Thoracic aorta (tissue), 2 donors: Measurements from ENCODE around the gene C6orf62. TPM values are rescaled to one million over a fixed set of nuclear protein-coding genes. Genes with fewer than 3 reads are reported as not detected.

ENCODE experiments used
- ATAC-seq: fragments of 150-250 bp; one replicate; pipeline ENCODE4 v1.8.0; 2017; ENCODE audit warnings: low read depth; ENCODE audit not compliant: insufficient number of reproducible peaks, low FRiP score
- DNase-seq: peaks from one replicate; pipeline ENCODE4 v3.0.0-alpha.2; 2020; ENCODE audit warnings: low spot score
- H3K27ac ChIP-seq, 2 donors: fragments of 200-600 bp; sonication (generic); 1 replicate in 1 of 2; 2 replicates in 1 of 2; pipeline ENCODE4 v1.5.1; 2016; ENCODE audit warnings: mild to moderate bottlenecking in 2 of 2, moderate library complexity in 2 of 2
- H3K27me3 ChIP-seq: fragments of 200-600 bp; sonication (generic); replicated peaks from 2 replicates; pipeline ENCODE4 v1.6.0; 2016; ENCODE audit warnings: mild to moderate bottlenecking; ENCODE audit not compliant: insufficient read depth
- H3K36me3 ChIP-seq: fragments of 200-600 bp; sonication (generic); one replicate; pipeline ENCODE4 v1.5.1; 2016
- H3K4me1 ChIP-seq, 2 donors: fragments of 200-600 bp; sonication (generic); 1 replicate in 1 of 2; 2 replicates in 1 of 2; pipeline versions ENCODE4 v1.5.1 to v1.6.0; 2016; ENCODE audit warnings: low read depth in 2 of 2, mild to moderate bottlenecking in 1 of 2; ENCODE audit not compliant: control insufficient read depth in 1 of 2
- H3K4me3 ChIP-seq: fragments of 200-600 bp; sonication (generic); 2 replicates; pipeline ENCODE4 v1.5.1; 2016; ENCODE audit warnings: mild to moderate bottlenecking
- H3K9me3 ChIP-seq: fragments of 200-600 bp; sonication (generic); 2 replicates; pipeline ENCODE4 v1.5.1; 2016
- CTCF ChIP-seq: fragments of 200-600 bp; sonication (generic); IDR thresholded peaks from one replicate; pipeline ENCODE4 v1.5.1; 2019; ENCODE audit warnings: antibody characterized with exemption
- total RNA-seq, 2 donors: library from RNA; depleted of rRNA; stranded (reverse); fragments of >200 nt; gene quantifications; one replicate each; pipeline versions ENCODE4 v1.1.0 to v1.2.3, GENCODE V29; 2016

The C6orf62 gene
- total RNA-seq, 2 donors from 2014 or later: 37.6 to 72.2 TPM

GRCh38 chr6:24658573-24659560 lies 60.1 kb downstream of the C6orf62 start:
- TF ChIP-seq CTCF: no peak
- no peak overlapping the region for H3K4me3 ChIP-seq
- no peaks in the 10 kb centered on the region for H3K27me3 ChIP-seq
- no peaks in the 10 kb centered on the region for H3K9me3 ChIP-seq
- DNase-seq (no peak), ATAC-seq (no peak)
- H3K4me1 ChIP-seq: peaks cover 0 to 4% of the 10 kb centered on the region in 2 donors
- no peak overlapping the region for H3K27ac ChIP-seq
- peaks cover 4% of the 10 kb centered on the region for H3K36me3 ChIP-seq

GRCh38 chr6:24655215-24655614 lies 63.7 kb downstream of the C6orf62 start:
- Histone ChIP-seq H3K4me3 (no peak overlapping the region), H3K27me3 (no peaks in the 10 kb centered on the region), H3K9me3 (no peaks in the 10 kb centered on the region), H3K4me1 (peaks cover 0 to 4% of the 10 kb centered on the region in 2 donors), H3K27ac (no peak overlapping the region), H3K36me3 (peaks cover 19% of the 10 kb centered on the region)
- DNase-seq: no peak
- TF ChIP-seq CTCF: no peak
- no peak for ATAC-seq

Other genes with a start within 250 kb of the C6orf62 start
- gene GPLD1, start 229.6 kb downstream of the C6orf62 start, total RNA-seq: 10 to 100 TPM; 22.3 to 30.3 TPM
- 1 to 10 TPM; 4.6 to 6.2 TPM for gene ALDH5A1, start 224.2 kb downstream of the C6orf62 start, total RNA-seq
- not detected for gene KIAA0319, start 73.0 kb downstream of the C6orf62 start, total RNA-seq
- 10 to 100 TPM; 31.1 to 40.3 TPM for gene TDP2, start 52.3 kb downstream of the C6orf62 start, total RNA-seq
- gene ACOT13, start 52.1 kb downstream of the C6orf62 start, total RNA-seq: 1 to 10 TPM; 2.5 to 5.8 TPM
- gene GMNN, start 55.8 kb upstream of the C6orf62 start, total RNA-seq: 1 to 10 TPM; 5.4 to 6.8 TPM
- gene ARMH2, start 79.8 kb upstream of the C6orf62 start, total RNA-seq: not detected
- gene RIPOR2, start 216.8 kb upstream of the C6orf62 start, total RNA-seq: 1 to 10 TPM; 6.0 to 9.9 TPM